ENCODE measurements around the gene GGT6. TPM values are rescaled to one million over a fixed set of nuclear protein-coding genes. Genes with fewer than 3 reads are reported as not detected.

GGT6 gene
- polyA plus RNA-seq, 2 of the 4 experiments (the other 2 are of a cell fraction): not detected

DNA sequence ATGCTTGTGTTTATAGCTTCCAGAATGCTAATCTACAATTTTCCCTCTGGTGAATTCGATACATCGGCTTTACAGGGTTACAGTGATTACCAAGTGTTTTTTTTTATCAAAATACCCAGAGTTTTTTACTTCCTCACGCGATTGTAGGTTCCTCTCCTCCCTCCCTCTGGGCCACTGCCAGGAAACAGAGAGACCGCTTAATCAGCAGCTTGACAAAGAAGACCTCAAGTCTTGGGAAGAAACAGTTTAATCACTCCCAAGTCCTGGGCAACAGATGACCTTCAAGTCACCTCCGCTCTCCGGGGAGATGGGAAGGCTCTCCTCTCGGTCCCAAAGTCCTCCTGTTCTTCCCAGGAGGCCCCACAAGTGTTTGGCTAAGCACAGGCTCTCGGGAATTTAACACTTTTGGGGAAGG lies 47.4 kb upstream of the GGT6 start:
- Histone ChIP-seq H3K27ac (no peak overlapping the region), H3K4me1 (no peaks in the 10 kb centered on the region), H3K4me2 (no peak overlapping the region), H3K9me3 (no peaks in the 10 kb centered on the region), H3K4me3 (no peak overlapping the region)
- TF ChIP-seq SMC3 (IDR thresholded peaks at IDR 0.05) (no peak), GATA3 (IDR thresholded peaks at IDR 0.05; ENCODE audit: borderline replicate concordance) (no peak), HMGXB4 (CRISPR knock-in tag; IDR thresholded peaks at IDR 0.05; ENCODE audit: borderline replicate concordance) (no peak), PBX3 (IDR thresholded peaks at IDR 0.05) (no peak), FOSB (CRISPR knock-in tag; IDR thresholded peaks at IDR 0.05) (no peak), HOXB13 (CRISPR knock-in tag; IDR thresholded peaks at IDR 0.05; ENCODE audit: low read depth) (no peak), TFCP2L1 (CRISPR knock-in tag; IDR thresholded peaks at IDR 0.05) (no peak), MYC (IDR thresholded peaks at IDR 0.05; ENCODE audit: borderline replicate concordance, low read length) (no peak), CBX8 (IDR thresholded peaks at IDR 0.05) (no peak), NFE2L2 (conservative IDR thresholded peaks at IDR 0.05; ENCODE audit: low read length) (no peak), TP53 (CRISPR knock-in tag; IDR thresholded peaks at IDR 0.05) (no peak), RAD21 (conservative IDR thresholded peaks at IDR 0.05 in 1 of 2, IDR thresholded peaks at IDR 0.05 in 1 of 2) (no peak), E2F6 (IDR thresholded peaks at IDR 0.05; ENCODE audit: borderline replicate concordance, low read depth) (no peak), RCOR1 (IDR thresholded peaks at IDR 0.05; ENCODE audit: low read depth, low read length) (no peak)
- CTCF ChIA-PET: interaction anchor here (0.6 to 6.8 kb wide), 12 partner anchors 14 to 243 kb away, joined by 3 to 58 read pairs (median 4); partner anchors contain the start of genes ALOX15 and SMTNL2
- ATAC-seq (no peak), FAIRE-seq (no peak), DNase-seq (ENCODE audit: low read depth in 1 of 2, low spot score in 1 of 2) (no peak)
- POLR2A ChIA-PET: no interaction called here
- 49% methylated on average over 9 of the region's 9 CpGs for WGBS (ENCODE audit: missing lambda C conversion rate)

GRCh38 chr17:4607261-4607741 lies 46.9 kb upstream of the GGT6 start:
- 85% methylated on average over 25 of the region's 25 CpGs for WGBS (ENCODE audit: missing lambda C conversion rate)
- no peaks in the 10 kb centered on the region for H3K4me1 ChIP-seq
- ChIA-PET CTCF (interaction anchor here (0.6 to 6.8 kb wide), 13 partner anchors 12 to 456 kb away, joined by 3 to 58 read pairs (median 4); partner anchors contain the start of genes ALOX15 and SMTNL2), POLR2A (no interaction called here)
- DNase-seq (ENCODE audit: low read depth in 1 of 2, low spot score in 1 of 2): no peak
- FAIRE-seq: no peak
- ATAC-seq: no peak
- no peak overlapping the region for H3K4me3 ChIP-seq
- no peak overlapping the region for H3K4me2 ChIP-seq
- H3K9me3 ChIP-seq: no peaks in the 10 kb centered on the region
- no peak for TF ChIP-seq RNF2 (IDR thresholded peaks at IDR 0.05; ENCODE audit: borderline replicate concordance, low read depth)
- no peak for TF ChIP-seq BCL3 (IDR thresholded peaks at IDR 0.05)
- no peak for TF ChIP-seq TFCP2L1 (CRISPR knock-in tag; IDR thresholded peaks at IDR 0.05)
- TF ChIP-seq KDM1A (IDR thresholded peaks at IDR 0.05; ENCODE audit: low read depth): no peak
- TF ChIP-seq NFE2L2 (conservative IDR thresholded peaks at IDR 0.05; ENCODE audit: low read length): no peak
- no peak for TF ChIP-seq ESRRA (IDR thresholded peaks at IDR 0.05; ENCODE audit: borderline replicate concordance, low read length)
- no peak for TF ChIP-seq FOSB (CRISPR knock-in tag; IDR thresholded peaks at IDR 0.05)
- TF ChIP-seq RARB (CRISPR knock-in tag; IDR thresholded peaks at IDR 0.05): no peak
- TF ChIP-seq RFX5 (IDR thresholded peaks at IDR 0.05): no peak
- TF ChIP-seq REST (IDR thresholded peaks at IDR 0.05): no peak
- TF ChIP-seq SMC3 (IDR thresholded peaks at IDR 0.05): no peak
- TF ChIP-seq JUN (IDR thresholded peaks at IDR 0.05): no peak
- TF ChIP-seq ELK1 (IDR thresholded peaks at IDR 0.05; ENCODE audit: low read depth, low read length): no peak
- TF ChIP-seq, protein P1, sequence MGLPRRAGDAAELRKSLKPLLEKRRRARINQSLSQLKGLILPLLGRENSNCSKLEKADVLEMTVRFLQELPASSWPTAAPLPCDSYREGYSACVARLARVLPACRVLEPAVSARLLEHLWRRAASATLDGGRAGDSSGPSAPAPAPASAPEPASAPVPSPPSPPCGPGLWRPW (IDR thresholded peaks at IDR 0.05): no peak
- TF ChIP-seq ZNF302 (CRISPR knock-in tag; IDR thresholded peaks at IDR 0.05): no peak
- TF ChIP-seq MAFK (IDR thresholded peaks at IDR 0.05; ENCODE audit: partially characterized antibody): no peak
- no peak overlapping the region for H3K27ac ChIP-seq
